K562 (cell line): Measurements from ENCODE around the gene STING1. TPM values are rescaled to one million over a fixed set of nuclear protein-coding genes. Genes with fewer than 3 reads are reported as not detected.

Source experiments
- ATAC-seq: fragments of 200-7000 bp; cut with Tn5 transposase; 3 replicates; pipeline ENCODE4 v1.9.1; 2020; ENCODE audit warnings: moderate library complexity
- BruUV-seq: library from RNA; stranded (reverse); fragments of 400-500 nt; replicated peaks from 2 replicates; lab custom pipeline; 2021; lab: Mats Ljungman, UMichigan
- CTCF ChIA-PET: fragments of 300-600 bp; formaldehyde crosslinking; extraction: SDS; loops from one replicate; lab custom pipeline; 2021; ENCODE audit warnings: low intra/inter-chr PET ratio; lab: Yijun Ruan, JAX
- POLR2A ChIA-PET: fragments of 300-600, 350-650 bp; sonication (Branson Sonifier 250); formaldehyde crosslinking; extraction: SDS; loops from one replicate; lab custom pipeline; 2021; ENCODE audit warnings: antibody characterized with exemption, inconsistent platforms; lab: Yijun Ruan, JAX
- DNase-seq, 4 experiments: peaks; one replicate each; pipeline versions ENCODE4 v3.0.0 to v3.0.0-alpha.2; 2011 to 2018; ENCODE audit warnings: low spot score in 3 of 4, mixed read lengths in 3 of 4; ENCODE audit errors: extremely low read depth in 1 of 4
- FAIRE-seq: peaks from 2 replicates; lab custom pipeline; 2011; peaks lifted over from hg19 to GRCh38; lab: Jason Lieb, UNC
- H2AFZ ChIP-seq: 2 replicates; pipeline ENCODE4 v1.6.0; 2011; ENCODE audit warnings: low read depth, low read length, control low read depth, inconsistent platforms
- H3K27ac ChIP-seq: fragments of 200-600 bp; 3 replicates; pipeline ENCODE4 v1.8.0; 2011; ENCODE audit warnings: low read depth, mild to moderate bottlenecking, control low read depth, inconsistent platforms, low read length, moderate library complexity, mixed read lengths; ENCODE audit errors: extremely low read depth
- H3K27me3 ChIP-seq, 2 experiments: fragments of 300-600 bp in 1 of 2; 2 replicates in 1 of 2; 3 replicates in 1 of 2; pipeline versions ENCODE4 v1.6.0 to v1.8.0; 2011; ENCODE audit warnings: inconsistent platforms in 2 of 2, low read length in 2 of 2, mild to moderate bottlenecking in 1 of 2, mixed read lengths in 1 of 2, moderate library complexity in 1 of 2; ENCODE audit not compliant: control insufficient read depth in 2 of 2, insufficient read depth in 2 of 2
- H3K36me3 ChIP-seq: fragments of 300-600 bp; 3 replicates; pipeline ENCODE4 v1.8.0; 2011; ENCODE audit warnings: mild to moderate bottlenecking, low read length, inconsistent platforms; ENCODE audit not compliant: control insufficient read depth, insufficient read depth
- H3K4me1 ChIP-seq, 2 experiments: fragments of 200-600 bp in 1 of 2; replicated peaks in 1 of 2; 2 replicates in 1 of 2; 3 replicates in 1 of 2; pipeline versions ENCODE4 v1.5.1 to v1.8.0; 2011; ENCODE audit warnings: inconsistent platforms in 2 of 2, low read length in 2 of 2, mild to moderate bottlenecking in 1 of 2, mixed read lengths in 1 of 2, moderate library complexity in 1 of 2; ENCODE audit not compliant: control insufficient read depth in 2 of 2, insufficient read depth in 2 of 2
- H3K4me2 ChIP-seq: 2 replicates; pipeline ENCODE4 v1.6.1; 2011; ENCODE audit warnings: low read length, control low read depth, inconsistent platforms, mixed read lengths; ENCODE audit not compliant: insufficient read depth
- H3K4me3 ChIP-seq: fragments of 200-600 bp; sonication (generic), shearing (Covaris generic); 2 replicates; pipeline ENCODE4 v1.5.1; 2016; ENCODE audit warnings: control low read depth, inconsistent platforms
- H3K79me2 ChIP-seq: fragments of 200-600 bp; 3 replicates; pipeline ENCODE4 v1.8.0; 2011; ENCODE audit warnings: low read length, inconsistent platforms; ENCODE audit not compliant: control insufficient read depth, insufficient read depth
- H3K9ac ChIP-seq, 2 experiments: 2 replicates each; pipeline versions ENCODE4 v1.6.0 to v1.6.1; 2011; ENCODE audit warnings: low read depth in 2 of 2, low read length in 2 of 2, control low read depth in 1 of 2, inconsistent platforms in 1 of 2, mild to moderate bottlenecking in 1 of 2, mixed read lengths in 1 of 2; ENCODE audit not compliant: insufficient read depth in 1 of 2
- H3K9me1 ChIP-seq: one replicate; pipeline ENCODE4 v1.6.0; 2011; ENCODE audit warnings: inconsistent platforms, mild to moderate bottlenecking, low read length, moderate library complexity; ENCODE audit not compliant: control insufficient read depth, insufficient read depth
- H3K9me3 ChIP-seq: replicated peaks from 2 replicates; pipeline ENCODE4 v1.5.1; 2011; ENCODE audit warnings: low read depth, low read length, inconsistent platforms; ENCODE audit not compliant: control insufficient read depth, insufficient read depth
- H4K20me1 ChIP-seq: replicated peaks from 2 replicates; pipeline ENCODE4 v1.6.1; 2011; ENCODE audit warnings: low read length, inconsistent platforms, mixed read lengths; ENCODE audit not compliant: control insufficient read depth, insufficient read depth
- ADNP ChIP-seq: fragments of 200-800 bp; sonication (Bioruptor generic); IDR thresholded peaks from 2 replicates; pipeline ENCODE4 v1.6.1; 2016; ENCODE audit warnings: missing genetic modification characterization, missing compliant biosample characterization
- BCOR ChIP-seq: fragments of 450-650 bp; IDR thresholded peaks from 2 replicates; pipeline ENCODE4 v1.6.1; 2016
- CBX1 ChIP-seq: sonication (generic); IDR thresholded peaks from 2 replicates; pipeline ENCODE4 v1.6.1; 2016; ENCODE audit warnings: antibody characterized with exemption, low read depth, mild to moderate bottlenecking
- CEBPG ChIP-seq, 3 experiments: fragments of 200-800 bp in 1 of 3; sonication (Bioruptor generic) in 1 of 3; sonication (generic) in 1 of 3; formaldehyde crosslinking in 1 of 3; IDR thresholded peaks in 2 of 3; conservative IDR thresholded peaks in 1 of 3; 2 replicates each; pipeline versions ENCODE4 v1.6.1 to v1.8.0; 2016 to 2022; ENCODE audit warnings: missing compliant biosample characterization in 2 of 3, missing genetic modification characterization in 2 of 3, mild to moderate bottlenecking in 1 of 3, missing genetic modification reagents in 1 of 3
- CHD4 ChIP-seq: fragments of 200-600 bp; sonication (generic); IDR thresholded peaks from 3 replicates; pipeline ENCODE4 v1.6.1; 2012; ENCODE audit warnings: low read depth, mild to moderate bottlenecking, mixed read lengths, low read length, inconsistent platforms; ENCODE audit not compliant: insufficient read depth, insufficient replicate concordance, poor library complexity, severe bottlenecking
- FOSL1 ChIP-seq: fragments of 200-800 bp; sonication (Bioruptor generic); conservative IDR thresholded peaks from 2 replicates; pipeline ENCODE4 v1.6.1; 2016; ENCODE audit warnings: missing genetic modification characterization, missing compliant biosample characterization
- GTF2E2 ChIP-seq: fragments of 200-800 bp; sonication (Bioruptor generic); IDR thresholded peaks from 2 replicates; pipeline ENCODE4 v1.6.1; 2016; ENCODE audit warnings: missing genetic modification characterization, missing compliant biosample characterization
- KDM1A ChIP-seq, 2 experiments: fragments of 450-650 bp; IDR thresholded peaks; 2 replicates each; pipeline ENCODE4 v1.6.1; 2016; ENCODE audit warnings: mild to moderate bottlenecking in 2 of 2
- MAZ ChIP-seq, 2 experiments: fragments of 450-650 bp in 1 of 2; sonication (generic) in 1 of 2; formaldehyde crosslinking; IDR thresholded peaks in 1 of 2; conservative IDR thresholded peaks in 1 of 2; 2 replicates each; pipeline versions ENCODE4 v1.4.0 to v1.5.0; 2020; ENCODE audit warnings: mild to moderate bottlenecking in 1 of 2, missing genetic modification reagents in 1 of 2
- RBM25 ChIP-seq: fragments of 200-400 bp; formaldehyde crosslinking; IDR thresholded peaks from 2 replicates; pipeline ENCODE4 v1.6.1; 2018; ENCODE audit warnings: low read length, low read depth, moderate library complexity; ENCODE audit not compliant: severe bottlenecking
- RCOR1 ChIP-seq, 2 experiments: IDR thresholded peaks; 2 replicates each; pipeline ENCODE4 v1.6.1; 2012; ENCODE audit warnings: low read depth in 2 of 2, low read length in 2 of 2, borderline replicate concordance in 1 of 2, improper control_type of control experiment in 1 of 2
- SMARCA5 ChIP-seq: fragments of 450-650 bp; IDR thresholded peaks from 2 replicates; pipeline ENCODE4 v1.6.1; 2016
- XRCC3 ChIP-seq: fragments of 450-650 bp; IDR thresholded peaks from 2 replicates; pipeline ENCODE4 v1.6.1; 2017; ENCODE audit warnings: mild to moderate bottlenecking, moderate library complexity
- ZFX ChIP-seq: sonication (generic); formaldehyde crosslinking; IDR thresholded peaks from 2 replicates; pipeline ENCODE4 v1.8.0; 2022; ENCODE audit warnings: mild to moderate bottlenecking, missing genetic modification reagents, moderate library complexity
- ZNF263 ChIP-seq: sonication (generic); formaldehyde crosslinking; IDR thresholded peaks from 2 replicates; pipeline ENCODE4 v1.8.0; 2022; ENCODE audit warnings: mild to moderate bottlenecking, missing genetic modification reagents, borderline replicate concordance
- WGBS: fragments of 100-300 bp; shearing (Covaris generic); methylation state at CpG from one replicate; pipeline ENCODE4 v1.1.6; 2016; ENCODE audit warnings: low coverage, mixed read lengths; ENCODE audit not compliant: insufficient coverage; ENCODE audit errors: missing lambda C conversion rate; 5-methylcytosine and 5-hydroxymethylcytosine counted together
- in situ Hi-C: fragments of 300-500 bp; cut with MboI; formaldehyde crosslinking; loops from 4 replicates; pipeline ENCODE4 v1.15.0; 2018; ENCODE audit warnings: inconsistent platforms, mixed read lengths
- intact Hi-C: fragments of 100-400 bp; cut with micrococcal nuclease; formaldehyde crosslinking; loops from 2 replicates; pipeline ENCODE4 v1.14.2; 2022
- polyA plus RNA-seq, 8 experiments: library from polyadenylated mRNA; depleted of rRNA in 4 of 8; stranded (reverse) in 5 of 8; unstranded in 3 of 8; fragments of >200 nt; fragmentation: Nextera tagmentation in 2 of 8; fragmentation: Illumina TruSeq in 1 of 8; extraction: Ambion mirVana in 2 of 8; extraction: Trizol in 1 of 8; gene quantifications; 2 replicates each; pipeline versions ENCODE4 v1.2.1 to v1.2.3, GENCODE V29; 2011 to 2014; ENCODE audit warnings: inconsistent platforms in 1 of 8, missing spikeins in 1 of 8
- total RNA-seq, 7 experiments: library from RNA; depleted of rRNA in 6 of 7; stranded (reverse); fragments of >200 nt in 6 of 7; fragmentation: Illumina TruSeq in 2 of 7; extraction: Trizol in 2 of 7; gene quantifications; 2 replicates each; pipeline versions ENCODE4 v1.2.1 to v1.2.3, GENCODE V29; 2011 to 2021; ENCODE audit warnings: low replicate concordance in 1 of 7
- TF ChIP-seq, protein P1 (sequence below): fragments of 250-450 bp; sonication (Bioruptor Pico); IDR thresholded peaks from 2 replicates; pipeline ENCODE4 v1.4.0; 2020; ENCODE audit warnings: mild to moderate bottlenecking
- TF ChIP-seq, protein P2 (sequence below): fragments of 150-350 bp; conservative IDR thresholded peaks from 2 replicates; pipeline ENCODE4 v1.6.1; 2014; ENCODE audit warnings: low read length

The STING1 gene
- total and polyA plus RNA-seq, 9 of the 15 experiments (the other 6 are each of a cell fraction or from before 2014, with no cell fraction given): 20.8 to 69.1 (median 44.7) TPM

DNA sequence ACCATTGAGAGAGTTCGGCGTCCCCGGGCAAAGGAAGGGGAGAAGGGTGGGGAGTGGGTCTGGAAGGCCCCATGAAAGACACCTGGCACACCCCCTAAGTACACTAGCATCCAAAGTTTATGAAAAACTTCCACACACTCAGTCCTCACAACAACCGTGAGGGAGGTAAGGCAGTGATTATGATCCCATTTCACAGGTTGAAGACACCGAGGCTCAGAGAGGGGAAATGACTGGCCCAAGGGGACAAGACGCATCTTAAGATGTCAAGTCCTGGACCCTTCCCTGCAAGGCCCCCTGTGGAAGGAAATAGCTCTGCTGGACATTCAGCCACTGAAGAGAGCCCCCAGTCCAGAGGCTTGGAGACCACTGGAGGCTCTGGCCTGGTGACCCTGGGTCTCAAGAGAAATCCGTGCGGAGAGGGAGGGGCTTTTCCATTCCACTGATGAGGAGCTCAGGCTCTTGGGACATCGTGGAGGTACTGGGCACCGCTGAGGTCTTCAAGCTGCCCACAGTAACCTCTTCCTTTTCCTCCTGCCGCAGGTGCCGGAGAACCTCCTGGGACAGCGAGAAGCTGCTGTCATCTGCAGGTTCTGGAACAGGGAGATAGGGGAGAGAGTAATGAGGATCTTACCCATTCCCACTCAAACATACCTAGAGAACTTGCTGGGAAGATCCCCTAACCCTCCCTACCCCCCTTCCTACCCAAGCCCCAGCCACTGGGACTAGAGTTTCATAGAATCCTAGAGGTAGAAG is 6.5 kb downstream of the STING1 start:
- TF ChIP-seq RBM25 (peak; percentile 73), GTF2E2 (tag) (0 out of 2 replicates have a peak, but pooled peaks have one; percentile 3), CHD4 (peak; percentile 65), ZNF263 (no peak), CBX1 (peak; percentile 89), CEBPG (CRISPR knock-in tag; IDR thresholded peaks at IDR 0.05) (no peak), CEBPG (tag; conservative IDR thresholded peaks at IDR 0.05 in 1 of 2, IDR thresholded peaks at IDR 0.05 in 1 of 2) (peak in 1 of 2 experiments; percentile 68; a peak in 3 of 4 replicates), MAZ (CRISPR knock-in tag; conservative IDR thresholded peaks at IDR 0.05 in 1 of 2, IDR thresholded peaks at IDR 0.05 in 1 of 2) (no peak), FOSL1 (tag) (no peak), ZFX (CRISPR knock-in tag) (peak; percentile 44), XRCC3 (no peak), RCOR1 (IDR thresholded peaks at IDR 0.05; ENCODE audit: borderline replicate concordance in 1 of 2, low read depth in 2 of 2, low read length in 2 of 2) (peak in 1 of 2 experiments; percentile 45; a peak in 1 of 4 replicates), KDM1A (IDR thresholded peaks at IDR 0.05) (peak; percentile 57 to 67; a peak in 3 of 4 replicates), BCOR (peak; percentile 82), SMARCA5 (peak; percentile 22; the same call in 1 of the 2 replicates), ADNP (tag) (peak; percentile 86; the same call in 1 of the 2 replicates)
- TF ChIP-seq, protein P1, sequence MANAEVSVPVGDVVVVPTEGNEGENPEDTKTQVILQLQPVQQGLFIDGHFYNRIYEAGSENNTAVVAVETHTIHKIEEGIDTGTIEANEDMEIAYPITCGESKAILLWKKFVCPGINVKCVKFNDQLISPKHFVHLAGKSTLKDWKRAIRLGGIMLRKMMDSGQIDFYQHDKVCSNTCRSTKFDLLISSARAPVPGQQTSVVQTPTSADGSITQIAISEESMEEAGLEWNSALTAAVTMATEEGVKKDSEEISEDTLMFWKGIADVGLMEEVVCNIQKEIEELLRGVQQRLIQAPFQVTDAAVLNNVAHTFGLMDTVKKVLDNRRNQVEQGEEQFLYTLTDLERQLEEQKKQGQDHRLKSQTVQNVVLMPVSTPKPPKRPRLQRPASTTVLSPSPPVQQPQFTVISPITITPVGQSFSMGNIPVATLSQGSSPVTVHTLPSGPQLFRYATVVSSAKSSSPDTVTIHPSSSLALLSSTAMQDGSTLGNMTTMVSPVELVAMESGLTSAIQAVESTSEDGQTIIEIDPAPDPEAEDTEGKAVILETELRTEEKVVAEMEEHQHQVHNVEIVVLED: no peak
- TF ChIP-seq, protein P2, sequence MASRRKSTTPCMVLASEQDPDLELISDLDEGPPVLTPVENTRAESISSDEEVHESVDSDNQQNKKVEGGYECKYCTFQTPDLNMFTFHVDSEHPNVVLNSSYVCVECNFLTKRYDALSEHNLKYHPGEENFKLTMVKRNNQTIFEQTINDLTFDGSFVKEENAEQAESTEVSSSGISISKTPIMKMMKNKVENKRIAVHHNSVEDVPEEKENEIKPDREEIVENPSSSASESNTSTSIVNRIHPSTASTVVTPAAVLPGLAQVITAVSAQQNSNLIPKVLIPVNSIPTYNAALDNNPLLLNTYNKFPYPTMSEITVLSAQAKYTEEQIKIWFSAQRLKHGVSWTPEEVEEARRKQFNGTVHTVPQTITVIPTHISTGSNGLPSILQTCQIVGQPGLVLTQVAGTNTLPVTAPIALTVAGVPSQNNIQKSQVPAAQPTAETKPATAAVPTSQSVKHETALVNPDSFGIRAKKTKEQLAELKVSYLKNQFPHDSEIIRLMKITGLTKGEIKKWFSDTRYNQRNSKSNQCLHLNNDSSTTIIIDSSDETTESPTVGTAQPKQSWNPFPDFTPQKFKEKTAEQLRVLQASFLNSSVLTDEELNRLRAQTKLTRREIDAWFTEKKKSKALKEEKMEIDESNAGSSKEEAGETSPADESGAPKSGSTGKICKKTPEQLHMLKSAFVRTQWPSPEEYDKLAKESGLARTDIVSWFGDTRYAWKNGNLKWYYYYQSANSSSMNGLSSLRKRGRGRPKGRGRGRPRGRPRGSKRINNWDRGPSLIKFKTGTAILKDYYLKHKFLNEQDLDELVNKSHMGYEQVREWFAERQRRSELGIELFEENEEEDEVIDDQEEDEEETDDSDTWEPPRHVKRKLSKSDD: no peak
- no peaks in the 10 kb centered on the region for H3K27me3 ChIP-seq
- H4K20me1 ChIP-seq: no peaks in the 10 kb centered on the region
- H3K4me1 ChIP-seq: peaks cover 69 to 80% of the 10 kb centered on the region in 2 experiments
- no peak for FAIRE-seq
- intact Hi-C loops: loop anchor here (2.0 kb wide), 1 partner anchor 37 kb away; no protein-coding TSS in a partner anchor
- H3K9me1 ChIP-seq: no peaks in the 10 kb centered on the region
- in situ Hi-C loops: no loop called here
- H3K9me3 ChIP-seq: no peaks in the 10 kb centered on the region
- peak overlapping the region; percentile 77; the same call in 1 of the 2 replicates for H3K4me2 ChIP-seq
- BruUV-seq: no TSS peak
- WGBS: 52% methylated on average over 10 of the region's 13 CpGs
- DNase-seq: peak in 3 of 4 experiments; percentile 6 to 8 (median 7)
- H3K36me3 ChIP-seq: peaks cover 51% of the 10 kb centered on the region; the same call in 2 of the 3 replicates
- no peak overlapping the region for H3K4me3 ChIP-seq
- ChIA-PET CTCF (no interaction called here), POLR2A (interaction anchor here (0.6 to 0.9 kb wide), 2 partner anchors 69 to 1123 kb away, joined by 3 to 5 read pairs; no protein-coding TSS in a partner anchor)
- H3K9ac ChIP-seq: peak overlapping the region; percentile 48 to 81; a peak in 2 of 4 replicates
- H2AFZ ChIP-seq: no peak overlapping the region
- no peak for ATAC-seq
- H3K27ac ChIP-seq: peak overlapping the region; percentile 91
- H3K79me2 ChIP-seq: peaks cover 32% of the 10 kb centered on the region
